NCI-H345 treated with DMSO at 0.1 percent for 48 hours (cell line): ENCODE data around the gene SFXN5.
"Not testable (repeated sequence)": the region's sequence is repeated elsewhere in the genome, so short reads cannot be mapped to it uniquely, and the experiment has no call there.

Experiments
- DNase-seq: peaks from one replicate; lab custom pipeline; 2025; ENCODE audit not compliant: unreplicated experiment; lab: John Stamatoyannopoulos, UW

The SFXN5 gene

GRCh38 chr2:73101626-73102256 is 30.2 kb upstream of the SFXN5 start:
- DNase-seq, result no peak

- no peak for DNase-seq
Measured at GRCh38 chr2:73100956-73101355, 29.4 kb upstream of the SFXN5 start.

GRCh38 chr2:73099486-73099885 is 28.0 kb upstream of the SFXN5 start:
- DNase-seq, result no peak

- no peak for DNase-seq
Measured at GRCh38 chr2:73095910-73096309, 24.4 kb upstream of the SFXN5 start.

- not testable (repeated sequence) for DNase-seq
Measured at GRCh38 chr2:73093601-73094218, 22.2 kb upstream of the SFXN5 start.

GRCh38 chr2:73092146-73092783 is 20.8 kb upstream of the SFXN5 start:
- no peak for DNase-seq

GRCh38 chr2:73091696-73092095 is 20.2 kb upstream of the SFXN5 start:
- no peak for DNase-seq

- no peak for DNase-seq
Measured at GRCh38 chr2:73091164-73091563, 19.7 kb upstream of the SFXN5 start.

- DNase-seq, result no peak
Measured at GRCh38 chr2:73089270-73090030, 17.9 kb upstream of the SFXN5 start.

- DNase-seq, result no peak
Measured at GRCh38 chr2:73088703-73089102, 17.2 kb upstream of the SFXN5 start.

- no peak for DNase-seq
Measured at GRCh38 chr2:73088211-73088610, 16.7 kb upstream of the SFXN5 start.

- no peak for DNase-seq
Measured at GRCh38 chr2:73087311-73087710, 15.8 kb upstream of the SFXN5 start.

- peak; percentile 42 for DNase-seq
Measured at GRCh38 chr2:73085691-73086090, 14.2 kb upstream of the SFXN5 start.

GRCh38 chr2:73084971-73085370 is 13.5 kb upstream of the SFXN5 start:
- no peak for DNase-seq

GRCh38 chr2:73083886-73084800 is 12.6 kb upstream of the SFXN5 start:
- peak; percentile 14 for DNase-seq

GRCh38 chr2:73082523-73083410 is 11.3 kb upstream of the SFXN5 start:
- no peak for DNase-seq

GRCh38 chr2:73081181-73081671 is 9.7 kb upstream of the SFXN5 start:
- no peak for DNase-seq

GRCh38 chr2:73080321-73081131 is 9.0 kb upstream of the SFXN5 start:
- no peak for DNase-seq

- no peak for DNase-seq
Measured at GRCh38 chr2:73079636-73080035, 8.1 kb upstream of the SFXN5 start.
